ENCODE data around the gene NRG3.

Gene NRG3

GRCh38 chr10:82144153-82144552, 269.2 kb downstream of the NRG3 start:
- no peak overlapping the region for H3K27ac ChIP-seq
- no peaks in the 10 kb centered on the region for H3K4me1 ChIP-seq
- no peak overlapping the region for H3K4me2 ChIP-seq (ENCODE audit: low read length)
- no peaks in the 10 kb centered on the region for H3K36me3 ChIP-seq (ENCODE audit: control insufficient read depth, insufficient read depth, low read length)
- no peak overlapping the region for H2AFZ ChIP-seq
- H3K4me3 ChIP-seq (ENCODE audit: low read depth, low read length): no peak overlapping the region
- H3K9me3 ChIP-seq (ENCODE audit: control insufficient read depth, low read length): no peaks in the 10 kb centered on the region
- H3K27me3 ChIP-seq (ENCODE audit: control insufficient read depth, insufficient read depth, low read length): no peaks in the 10 kb centered on the region
- H3K79me2 ChIP-seq: no peaks in the 10 kb centered on the region
- TF ChIP-seq, protein P1, sequence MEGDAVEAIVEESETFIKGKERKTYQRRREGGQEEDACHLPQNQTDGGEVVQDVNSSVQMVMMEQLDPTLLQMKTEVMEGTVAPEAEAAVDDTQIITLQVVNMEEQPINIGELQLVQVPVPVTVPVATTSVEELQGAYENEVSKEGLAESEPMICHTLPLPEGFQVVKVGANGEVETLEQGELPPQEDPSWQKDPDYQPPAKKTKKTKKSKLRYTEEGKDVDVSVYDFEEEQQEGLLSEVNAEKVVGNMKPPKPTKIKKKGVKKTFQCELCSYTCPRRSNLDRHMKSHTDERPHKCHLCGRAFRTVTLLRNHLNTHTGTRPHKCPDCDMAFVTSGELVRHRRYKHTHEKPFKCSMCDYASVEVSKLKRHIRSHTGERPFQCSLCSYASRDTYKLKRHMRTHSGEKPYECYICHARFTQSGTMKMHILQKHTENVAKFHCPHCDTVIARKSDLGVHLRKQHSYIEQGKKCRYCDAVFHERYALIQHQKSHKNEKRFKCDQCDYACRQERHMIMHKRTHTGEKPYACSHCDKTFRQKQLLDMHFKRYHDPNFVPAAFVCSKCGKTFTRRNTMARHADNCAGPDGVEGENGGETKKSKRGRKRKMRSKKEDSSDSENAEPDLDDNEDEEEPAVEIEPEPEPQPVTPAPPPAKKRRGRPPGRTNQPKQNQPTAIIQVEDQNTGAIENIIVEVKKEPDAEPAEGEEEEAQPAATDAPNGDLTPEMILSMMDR (IDR thresholded peaks at IDR 0.05): no peak
- no peak overlapping the region for H3K9ac ChIP-seq

DNA sequence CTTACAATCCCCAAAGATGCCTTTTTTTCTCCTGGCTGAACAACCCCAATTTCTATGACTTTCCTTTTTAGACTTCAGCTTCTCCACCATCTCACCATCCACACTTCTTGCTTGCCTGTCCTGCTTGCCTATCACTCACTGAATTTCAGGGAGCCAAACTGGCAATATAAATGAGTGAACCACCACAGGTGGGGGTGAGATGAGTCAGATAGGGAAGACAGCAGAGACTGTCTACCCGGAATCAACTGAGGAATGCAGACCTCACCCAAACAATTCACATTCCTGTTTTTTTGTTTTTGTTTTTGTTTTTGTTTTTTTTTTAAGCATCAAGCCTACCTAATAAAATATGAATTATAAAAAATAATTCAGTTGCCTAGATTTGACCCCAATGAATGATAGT, 273.8 kb downstream of the NRG3 start:
- no peaks in the 10 kb centered on the region for H3K27me3 ChIP-seq (ENCODE audit: control insufficient read depth, insufficient read depth, low read length)
- TF ChIP-seq, protein P1 (IDR thresholded peaks at IDR 0.05): no peak
- no peak overlapping the region for H3K4me3 ChIP-seq (ENCODE audit: low read depth, low read length)
- no peaks in the 10 kb centered on the region for H3K9me3 ChIP-seq (ENCODE audit: control insufficient read depth, low read length)
- H3K4me1 ChIP-seq: no peaks in the 10 kb centered on the region
- no peak overlapping the region for H2AFZ ChIP-seq
- no peak overlapping the region for H3K27ac ChIP-seq
- H3K79me2 ChIP-seq: no peaks in the 10 kb centered on the region
- no peak overlapping the region for H3K4me2 ChIP-seq (ENCODE audit: low read length)
- H3K9ac ChIP-seq: no peak overlapping the region
- no peaks in the 10 kb centered on the region for H3K36me3 ChIP-seq (ENCODE audit: control insufficient read depth, insufficient read depth, low read length)

DNA sequence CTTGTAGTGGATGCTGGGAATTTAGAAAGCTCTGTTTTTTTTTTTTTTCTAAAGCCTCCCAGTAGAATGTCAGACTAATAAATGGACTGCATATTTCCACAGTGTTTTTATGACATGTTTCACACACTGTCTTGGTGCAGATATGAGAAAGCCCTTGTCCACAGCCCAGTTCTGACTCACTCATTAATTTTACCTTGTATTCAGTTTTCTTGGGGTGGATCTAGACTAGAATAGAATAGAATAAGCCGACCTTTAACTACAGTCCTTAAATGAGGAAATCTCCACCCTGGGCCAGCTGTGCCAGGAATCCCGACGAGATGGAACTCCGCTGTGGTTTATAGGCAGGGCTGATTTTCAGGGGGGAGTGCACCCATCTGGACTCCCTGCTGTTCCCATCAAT, 274.7 kb downstream of the NRG3 start:
- Histone ChIP-seq H3K79me2 (no peaks in the 10 kb centered on the region), H3K27ac (no peak overlapping the region), H3K9ac (no peak overlapping the region), H2AFZ (no peak overlapping the region), H3K36me3 (ENCODE audit: control insufficient read depth, insufficient read depth, low read length) (no peaks in the 10 kb centered on the region), H3K9me3 (ENCODE audit: control insufficient read depth, low read length) (no peaks in the 10 kb centered on the region), H3K4me1 (no peaks in the 10 kb centered on the region), H3K4me2 (ENCODE audit: low read length) (no peak overlapping the region), H3K4me3 (ENCODE audit: low read depth, low read length) (no peak overlapping the region), H3K27me3 (ENCODE audit: control insufficient read depth, insufficient read depth, low read length) (no peaks in the 10 kb centered on the region)
- TF ChIP-seq, protein P1 (IDR thresholded peaks at IDR 0.05): no peak

DNA sequence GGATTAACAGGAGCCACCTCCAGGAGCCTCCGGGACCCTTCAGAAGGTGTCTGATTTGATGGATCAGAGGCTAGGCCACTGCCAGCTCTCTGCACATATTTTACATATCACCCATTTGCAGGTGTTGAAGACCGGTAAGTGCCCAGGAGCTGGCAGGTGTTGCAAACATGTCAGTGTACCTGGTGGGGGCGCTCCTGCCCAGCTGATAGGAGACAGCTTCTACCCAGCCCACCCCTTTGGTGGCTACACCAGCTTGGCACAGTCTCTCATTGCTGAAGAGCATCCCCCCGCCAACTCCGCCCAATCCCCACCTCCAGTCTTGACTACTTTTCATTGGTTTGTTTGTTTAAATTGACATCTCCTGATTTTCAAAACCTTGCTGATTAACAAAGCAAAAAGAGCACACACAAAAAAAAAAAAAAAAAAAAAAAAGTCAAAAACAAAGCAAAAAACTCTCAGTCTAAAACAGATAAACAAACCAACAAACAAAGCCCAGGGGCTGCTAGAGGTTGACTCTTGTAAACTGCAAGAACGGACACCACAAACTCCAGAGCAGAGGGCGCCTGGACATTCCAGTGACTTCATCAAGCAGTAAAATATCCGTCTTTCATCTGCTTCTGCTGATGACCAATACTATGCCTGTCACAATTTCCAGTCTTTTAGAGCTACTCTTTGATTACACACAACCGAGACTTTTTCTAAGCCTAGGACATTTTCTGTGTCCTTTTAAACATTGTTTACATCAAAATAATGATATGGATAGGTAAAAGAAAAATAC, 275.3 kb downstream of the NRG3 start:
- no peak overlapping the region for H3K4me3 ChIP-seq (ENCODE audit: low read depth, low read length)
- no peak overlapping the region for H3K9ac ChIP-seq
- no peaks in the 10 kb centered on the region for H3K79me2 ChIP-seq
- no peaks in the 10 kb centered on the region for H3K27me3 ChIP-seq (ENCODE audit: control insufficient read depth, insufficient read depth, low read length)
- no peaks in the 10 kb centered on the region for H3K9me3 ChIP-seq (ENCODE audit: control insufficient read depth, low read length)
- TF ChIP-seq, protein P1 (IDR thresholded peaks at IDR 0.05): no peak
- H3K4me2 ChIP-seq (ENCODE audit: low read length): no peak overlapping the region
- H3K36me3 ChIP-seq (ENCODE audit: control insufficient read depth, insufficient read depth, low read length): no peaks in the 10 kb centered on the region
- H3K27ac ChIP-seq: no peak overlapping the region
- H3K4me1 ChIP-seq: no peaks in the 10 kb centered on the region
- no peak overlapping the region for H2AFZ ChIP-seq

GRCh38 chr10:82160307-82160706, 285.3 kb downstream of the NRG3 start:
- H3K79me2 ChIP-seq: no peaks in the 10 kb centered on the region
- H3K4me3 ChIP-seq (ENCODE audit: low read depth, low read length): no peak overlapping the region
- no peak overlapping the region for H2AFZ ChIP-seq
- H3K36me3 ChIP-seq (ENCODE audit: control insufficient read depth, insufficient read depth, low read length): no peaks in the 10 kb centered on the region
- no peaks in the 10 kb centered on the region for H3K9me3 ChIP-seq (ENCODE audit: control insufficient read depth, low read length)
- H3K9ac ChIP-seq: no peak overlapping the region
- TF ChIP-seq, protein P1 (IDR thresholded peaks at IDR 0.05): no peak
- no peak overlapping the region for H3K27ac ChIP-seq
- no peak overlapping the region for H3K4me2 ChIP-seq (ENCODE audit: low read length)
- no peaks in the 10 kb centered on the region for H3K27me3 ChIP-seq (ENCODE audit: control insufficient read depth, insufficient read depth, low read length)
- H3K4me1 ChIP-seq: no peaks in the 10 kb centered on the region

All from parathyroid adenoma (tissue), 2 donors.